Islet of Langerhans (tissue), 1 donor: Measurements from ENCODE around the gene NF2.
"Not testable (repeated sequence)": the region's sequence is repeated elsewhere in the genome, so short reads cannot be mapped to it uniquely, and the experiment has no call there.

ENCODE experiments used
- FAIRE-seq: peaks from one replicate; lab custom pipeline; 2011; peaks lifted over from hg19 to GRCh38; lab: Jason Lieb, UNC

NF2 gene

DNA sequence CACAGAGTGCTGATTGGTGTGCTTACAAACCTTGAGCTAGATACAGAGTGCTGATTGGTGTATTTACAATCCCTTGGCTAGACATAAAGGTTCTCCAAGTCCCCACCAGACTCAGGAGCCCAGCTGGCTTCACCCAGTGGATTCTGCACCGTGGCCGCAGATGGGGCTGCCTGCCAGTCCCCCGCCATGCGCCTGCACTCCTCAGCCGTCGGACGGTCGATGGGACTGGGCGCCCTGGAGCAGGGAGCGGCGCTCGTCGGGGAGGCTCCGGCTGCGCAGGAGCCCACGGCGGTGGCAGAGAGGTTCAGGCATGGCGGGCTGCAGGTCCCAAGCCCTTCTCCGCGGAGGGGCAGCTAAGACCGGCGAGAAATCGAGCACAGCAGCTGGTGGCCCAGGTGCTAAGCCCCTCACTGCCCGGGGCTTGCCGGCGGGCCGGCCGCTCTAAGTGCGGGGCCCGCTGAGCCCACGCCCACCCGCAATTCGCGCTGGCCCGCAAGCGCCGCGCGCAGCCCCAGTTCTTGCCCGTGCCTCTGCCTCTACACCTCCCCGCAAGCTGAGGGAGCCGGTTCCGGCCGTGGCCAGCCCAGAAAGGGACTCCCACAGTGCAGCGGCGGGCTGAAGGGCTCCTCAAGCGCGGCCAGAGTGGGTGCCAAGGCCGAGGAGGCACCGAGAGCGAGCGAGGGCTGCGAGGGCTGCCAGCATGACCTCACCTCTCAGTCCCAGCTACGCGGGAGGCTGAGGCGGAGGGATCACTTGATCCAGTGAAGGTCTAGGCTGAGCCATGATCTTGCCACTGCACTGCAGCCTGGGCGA, 5.4 kb upstream of the NF2 start:
- not testable (repeated sequence) for FAIRE-seq

DNA sequence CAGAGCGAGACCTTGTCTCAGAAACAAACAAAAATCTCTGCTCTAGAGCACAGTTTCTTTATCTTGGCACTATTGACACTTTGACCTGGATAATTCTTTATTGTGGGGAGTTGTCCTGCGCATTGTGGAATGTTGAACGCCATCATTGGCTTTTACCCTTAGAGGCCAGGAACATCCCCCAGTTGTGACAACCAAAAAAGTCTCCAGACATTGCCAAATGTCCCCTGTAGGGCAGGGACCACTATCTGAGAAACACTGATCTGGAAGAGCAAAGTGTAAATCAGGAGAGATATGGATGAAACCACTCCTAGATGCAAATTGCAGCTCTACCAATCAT, 4.8 kb upstream of the NF2 start:
- no peak for FAIRE-seq

DNA sequence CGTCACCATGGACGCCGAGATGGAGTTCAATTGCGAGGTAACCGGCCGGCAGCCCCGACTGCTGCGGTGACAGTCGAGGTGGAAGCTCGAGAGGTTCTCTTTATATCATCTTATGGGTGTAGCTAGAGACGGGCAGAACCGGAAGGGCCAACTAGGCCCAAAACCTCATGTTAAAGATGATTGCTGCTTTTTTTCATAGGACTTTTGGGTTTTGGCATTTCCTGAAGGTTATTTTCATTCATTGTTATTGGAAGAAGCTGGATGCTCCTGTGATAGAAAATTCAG, 585 bp downstream of the NF2 start:
- FAIRE-seq: no peak

DNA sequence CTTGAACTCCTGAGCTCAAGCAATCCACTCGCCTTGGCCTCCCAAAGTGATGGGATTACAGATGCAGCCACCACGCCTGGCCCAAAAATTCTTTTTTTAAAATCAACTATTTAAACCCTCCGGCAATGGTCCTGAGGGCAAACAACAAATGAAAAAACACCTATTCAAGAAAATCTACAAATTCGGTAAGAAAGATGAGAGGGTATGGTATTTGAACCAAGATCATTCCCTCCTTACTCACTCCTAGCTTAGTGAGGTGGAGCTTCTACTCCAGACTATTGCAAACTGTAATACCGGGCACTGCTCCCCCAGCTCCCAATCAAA, 2.1 kb downstream of the NF2 start:
- FAIRE-seq: no peak

DNA sequence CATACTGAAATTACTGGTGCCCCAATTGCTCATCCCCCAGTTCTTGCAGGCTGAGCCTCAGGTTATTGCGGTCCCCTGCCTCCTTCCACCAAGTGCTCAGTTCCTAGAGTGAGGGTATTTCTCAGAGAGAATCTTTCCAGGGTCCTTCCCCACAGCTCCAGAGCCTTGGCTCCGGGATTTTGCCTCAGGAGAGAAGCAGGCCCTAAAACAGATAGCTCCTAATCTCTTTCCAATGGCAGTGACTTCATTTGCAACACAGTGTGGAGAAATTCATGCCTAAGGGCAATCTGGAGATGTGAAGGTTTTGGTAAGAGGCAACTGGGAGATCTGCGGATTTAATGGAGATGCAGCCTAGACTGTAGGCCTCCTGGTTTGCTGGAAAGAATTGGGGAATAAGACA, 2.9 kb downstream of the NF2 start:
- FAIRE-seq: no peak

DNA sequence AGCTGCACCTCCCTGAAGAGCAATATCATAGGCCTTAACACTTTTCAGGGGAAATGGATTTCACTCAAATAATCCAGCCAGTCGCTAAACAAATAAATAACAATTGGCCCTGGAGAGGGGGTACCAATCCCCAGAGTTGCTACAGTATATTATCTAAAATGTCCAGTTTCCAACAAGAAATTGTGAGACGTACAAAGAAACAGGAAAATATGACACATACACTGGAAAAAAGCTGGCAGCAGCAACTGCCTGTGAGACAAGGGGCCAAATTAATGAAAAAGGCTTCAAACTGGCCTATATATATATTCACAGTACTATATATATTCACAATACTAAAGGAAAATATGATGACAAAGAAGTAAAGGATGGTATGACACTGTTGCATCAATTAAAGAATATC, 4.0 kb downstream of the NF2 start:
- no peak for FAIRE-seq

DNA sequence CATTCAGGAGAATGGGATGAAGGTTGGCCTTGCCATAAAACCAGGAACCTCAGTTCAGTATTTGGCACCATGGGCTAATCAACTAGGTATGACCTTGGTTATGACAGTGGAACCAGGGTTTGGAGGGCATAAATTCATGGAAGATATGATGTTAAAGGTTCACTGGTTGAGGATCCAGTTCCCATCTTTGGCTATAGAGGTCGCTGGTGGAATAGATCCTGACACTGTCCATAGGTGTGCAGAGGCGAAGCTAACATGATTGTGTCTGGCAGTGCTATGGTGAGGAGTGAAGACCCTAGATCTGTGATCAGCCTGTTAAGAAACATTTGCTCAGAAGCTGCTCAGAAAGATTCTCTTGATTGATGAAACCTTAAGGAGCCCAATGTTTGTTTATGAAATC, 5.7 kb downstream of the NF2 start:
- no peak for FAIRE-seq

DNA sequence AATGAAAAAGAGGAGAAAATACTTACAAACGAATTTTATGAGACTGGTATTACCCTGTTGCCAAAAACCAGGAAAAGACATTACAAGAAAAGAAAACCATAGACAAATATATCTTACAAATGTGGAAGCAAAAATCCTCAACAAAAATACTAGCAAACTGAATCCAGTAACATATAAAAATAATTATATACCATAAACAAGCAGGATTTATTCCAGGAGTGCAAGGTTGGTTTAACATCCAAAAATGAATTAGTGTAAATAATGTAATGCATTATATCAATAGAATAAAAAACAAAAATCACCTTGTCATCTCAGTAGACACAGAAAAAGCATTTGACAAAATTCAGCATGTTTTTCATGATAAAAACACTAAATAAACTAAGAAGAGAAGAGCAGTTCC, 7.3 kb downstream of the NF2 start:
- no peak for FAIRE-seq

DNA sequence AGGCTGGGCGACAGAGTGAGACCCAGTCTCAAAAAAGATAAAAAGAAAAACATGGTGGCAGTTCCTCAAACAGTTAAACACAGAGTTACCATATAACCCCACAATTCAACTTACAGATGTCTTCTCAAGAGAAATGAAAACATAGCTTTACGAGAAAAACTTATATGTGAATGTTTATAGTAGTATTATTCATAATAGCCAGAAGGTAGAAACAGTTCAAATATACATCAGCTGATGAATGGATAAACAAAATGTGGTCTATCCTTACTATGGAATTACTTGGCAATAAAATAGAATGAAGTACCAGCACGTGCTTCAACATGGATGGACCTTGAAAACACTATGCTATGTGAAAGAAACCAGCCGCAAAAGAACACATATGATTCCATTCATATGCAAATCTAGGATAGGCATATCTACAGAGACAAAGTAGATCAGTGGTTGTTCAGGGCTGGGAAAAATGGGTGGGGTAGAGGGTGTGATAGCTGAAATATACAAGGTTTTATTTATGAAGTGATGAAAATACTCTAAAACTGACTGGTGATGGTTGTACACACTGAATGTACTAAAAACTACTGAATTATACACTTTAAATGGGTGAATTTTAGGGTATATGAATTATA, 12.4 kb downstream of the NF2 start:
- no peak for FAIRE-seq

DNA sequence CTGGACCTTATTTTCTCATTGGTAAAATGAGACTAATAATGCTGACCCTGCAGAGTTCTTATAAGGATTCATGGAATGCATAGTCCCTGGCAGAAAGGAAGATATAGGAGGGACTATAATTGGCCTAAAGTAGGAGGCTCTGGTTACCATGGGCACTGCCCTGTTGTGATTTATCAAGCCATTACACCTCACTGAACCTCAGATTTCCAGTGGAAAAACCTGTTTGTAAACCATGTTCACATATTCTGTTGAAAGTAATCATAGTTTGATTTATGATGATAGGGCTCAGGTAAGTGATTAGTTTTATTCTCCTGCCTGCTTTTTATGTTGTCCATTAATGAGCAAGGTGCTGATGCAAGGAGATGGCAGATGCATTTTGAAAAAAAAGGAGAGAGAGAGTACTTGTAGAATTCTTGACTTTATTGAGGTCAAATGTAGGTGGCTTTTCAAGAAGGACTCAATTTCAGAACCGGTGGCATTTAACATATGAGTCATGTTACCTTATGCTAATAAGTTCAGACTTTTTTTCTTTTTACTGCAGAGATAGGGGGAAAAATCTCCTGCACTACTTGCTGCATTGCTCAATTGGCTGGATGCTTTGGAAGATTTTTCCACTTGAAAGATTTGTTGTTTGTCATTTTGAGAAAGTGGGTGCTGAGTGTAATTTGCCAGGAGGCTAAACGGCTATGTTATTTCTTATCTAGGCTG, 14.6 kb downstream of the NF2 start:
- FAIRE-seq: peak; percentile 70

DNA sequence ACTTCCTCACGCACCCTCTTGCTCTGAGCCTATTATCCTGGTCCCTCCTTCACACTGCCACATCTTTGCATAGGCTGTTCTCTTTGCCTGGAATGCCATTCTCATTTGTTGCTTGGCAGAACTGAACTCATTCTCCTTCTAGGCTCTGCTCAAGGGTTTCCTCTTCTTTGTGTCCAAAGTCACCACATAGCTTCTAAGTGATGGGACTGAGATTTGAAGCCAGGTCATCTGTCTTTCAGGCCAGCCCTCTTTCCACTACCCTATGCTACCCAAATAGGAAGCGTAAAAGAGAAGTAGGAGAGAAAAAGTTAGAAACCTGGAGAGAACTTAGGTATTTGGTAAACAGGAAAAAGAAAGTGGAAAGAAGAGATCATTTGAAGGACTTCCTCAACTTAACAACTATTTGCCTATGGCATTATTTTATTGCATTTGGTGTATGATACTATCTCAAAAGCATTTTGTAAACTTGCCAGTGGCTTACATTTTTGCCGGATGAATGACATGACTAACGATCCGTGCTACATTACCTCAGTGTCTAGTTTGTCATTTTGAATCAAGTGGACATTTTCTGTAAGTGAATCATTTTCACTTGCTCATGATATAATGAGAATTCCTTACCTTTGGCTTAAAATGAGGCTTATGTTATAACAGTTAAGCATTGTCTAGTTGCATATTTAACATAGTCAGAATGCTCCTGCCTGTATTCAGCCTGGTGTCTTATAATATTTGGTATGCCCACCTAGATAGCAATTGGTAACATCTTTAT, 18.5 kb downstream of the NF2 start:
- peak; percentile 99 for FAIRE-seq

DNA sequence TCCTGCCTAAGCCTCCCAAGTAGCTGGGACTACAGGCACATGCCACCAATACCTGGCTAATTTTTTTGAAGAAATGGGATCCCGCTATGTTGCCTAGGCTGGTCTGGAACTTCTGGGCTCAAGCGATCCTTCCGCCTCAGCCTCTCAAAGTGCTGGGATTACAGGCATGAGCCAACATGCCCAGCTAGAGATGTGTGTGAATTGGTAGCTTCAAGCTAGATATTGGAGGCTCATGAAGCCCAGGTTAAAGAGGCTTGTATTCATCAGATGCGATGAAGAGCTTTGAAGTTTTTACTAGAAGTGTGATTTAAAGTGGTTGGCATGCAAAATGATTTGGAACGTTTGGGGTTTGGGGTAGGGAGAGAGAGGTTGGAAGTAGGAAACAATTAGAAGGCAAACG, 19.6 kb downstream of the NF2 start:
- FAIRE-seq: no peak

DNA sequence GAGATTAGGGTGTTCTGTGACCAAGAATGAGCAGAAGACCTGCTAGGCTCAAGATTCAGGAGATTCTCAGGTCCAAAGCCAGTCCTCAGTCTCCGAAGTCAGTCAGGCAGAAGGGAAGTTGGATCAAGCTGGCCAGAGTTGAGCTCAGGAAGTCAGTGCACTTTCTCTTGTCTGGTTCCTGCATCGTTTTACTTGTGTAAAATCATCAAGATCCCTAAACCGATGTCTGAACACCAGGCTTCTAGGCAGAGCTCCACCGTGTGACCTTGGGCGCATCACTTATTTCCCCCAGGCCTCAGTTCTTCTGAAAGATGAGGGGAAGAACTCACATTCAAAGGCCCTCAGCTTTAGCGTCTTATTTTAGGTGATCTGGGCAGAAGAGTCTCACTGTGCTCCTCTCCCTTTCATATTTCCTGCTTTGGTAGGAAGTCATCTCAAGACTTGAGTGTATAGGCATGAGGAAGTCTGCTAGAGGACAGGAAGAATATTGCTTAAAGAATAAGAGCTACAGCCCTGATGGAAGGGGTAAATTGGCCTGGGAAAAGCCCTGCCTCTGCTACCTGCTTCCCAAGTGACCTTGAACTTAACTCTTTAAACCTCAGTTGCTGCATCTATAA, 20.2 kb downstream of the NF2 start:
- FAIRE-seq: no peak

DNA sequence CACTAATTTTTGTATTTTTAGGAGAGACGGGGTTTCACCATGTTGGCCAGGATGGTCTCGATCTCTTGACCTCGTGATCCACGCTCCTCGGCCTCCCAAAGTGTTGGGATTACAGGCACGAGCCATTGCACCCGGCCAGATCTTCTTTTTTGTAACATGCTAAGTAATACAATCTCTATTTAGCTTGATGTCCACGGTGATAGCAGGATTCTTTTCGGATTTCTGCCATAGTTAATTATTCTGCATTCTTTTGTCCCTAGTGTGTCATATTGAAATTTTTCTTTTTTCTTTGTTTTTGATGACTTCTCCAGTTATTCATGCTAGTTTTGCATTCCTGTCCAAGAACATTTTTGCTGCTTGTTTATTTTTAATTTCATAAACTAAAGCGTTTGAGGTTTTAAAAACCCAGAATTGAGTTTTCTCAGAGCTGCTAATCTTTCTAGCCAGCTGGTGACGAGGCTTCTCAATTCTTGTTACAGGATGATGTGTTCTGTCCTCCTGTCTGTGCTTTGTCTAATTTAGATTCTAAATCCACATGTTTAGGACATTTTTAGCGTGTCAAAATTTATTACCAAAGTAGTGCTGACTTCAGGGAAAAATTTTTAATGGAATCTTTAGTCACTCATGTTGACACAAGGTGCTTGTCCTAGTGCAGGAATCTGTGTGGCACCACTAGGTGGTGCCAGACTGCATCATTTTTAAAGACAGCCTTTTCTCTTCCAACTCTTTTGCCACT, 21.8 kb downstream of the NF2 start:
- peak; percentile 94 for FAIRE-seq

DNA sequence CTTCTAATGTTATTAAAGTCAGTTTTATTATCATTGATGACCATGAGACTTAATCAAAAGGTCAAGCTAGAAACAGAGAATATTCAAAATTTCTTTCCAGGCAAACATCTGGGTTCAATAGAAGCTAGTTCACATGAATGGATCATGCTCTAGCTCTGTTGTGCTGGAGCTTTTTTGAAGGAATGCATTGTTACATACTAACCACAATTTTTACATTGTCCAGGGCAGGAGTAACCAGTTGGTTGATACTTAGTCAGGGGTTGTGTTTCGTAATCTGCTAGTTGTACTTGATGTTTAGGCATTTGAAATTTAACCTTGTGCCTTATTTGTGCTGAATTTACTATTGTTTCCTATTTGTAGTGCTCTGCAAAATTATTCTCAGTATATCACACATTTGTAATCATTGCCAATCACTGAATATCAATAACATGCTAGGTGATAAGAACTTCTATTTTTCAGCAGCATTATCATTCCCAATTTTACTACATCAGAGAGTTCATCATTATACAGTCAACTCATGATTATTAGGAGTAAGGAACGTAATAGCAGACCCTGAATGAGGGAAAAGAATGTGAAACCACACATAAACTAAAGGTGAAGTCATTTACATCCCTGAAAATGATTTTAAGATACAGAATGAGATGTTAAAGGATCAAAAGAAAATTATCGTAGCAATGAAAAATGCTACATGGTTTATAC, 23.2 kb downstream of the NF2 start:
- no peak for FAIRE-seq

DNA sequence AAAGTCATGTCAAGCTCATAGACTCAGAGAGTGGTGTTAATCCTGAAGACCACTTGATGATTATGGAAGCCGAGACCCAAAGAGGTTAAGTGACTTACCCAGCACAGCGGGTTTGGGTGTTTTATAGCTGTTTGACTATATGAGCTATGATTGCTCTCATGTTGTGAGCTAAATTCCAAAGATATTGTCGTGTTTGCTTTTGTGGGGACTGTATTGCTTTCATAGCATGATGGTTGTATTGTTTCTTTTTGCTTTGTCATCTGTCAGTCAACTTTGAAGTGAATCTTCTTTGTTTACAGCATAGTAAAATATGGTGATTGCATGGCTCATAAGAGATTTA, 23.7 kb downstream of the NF2 start:
- no peak for FAIRE-seq

DNA sequence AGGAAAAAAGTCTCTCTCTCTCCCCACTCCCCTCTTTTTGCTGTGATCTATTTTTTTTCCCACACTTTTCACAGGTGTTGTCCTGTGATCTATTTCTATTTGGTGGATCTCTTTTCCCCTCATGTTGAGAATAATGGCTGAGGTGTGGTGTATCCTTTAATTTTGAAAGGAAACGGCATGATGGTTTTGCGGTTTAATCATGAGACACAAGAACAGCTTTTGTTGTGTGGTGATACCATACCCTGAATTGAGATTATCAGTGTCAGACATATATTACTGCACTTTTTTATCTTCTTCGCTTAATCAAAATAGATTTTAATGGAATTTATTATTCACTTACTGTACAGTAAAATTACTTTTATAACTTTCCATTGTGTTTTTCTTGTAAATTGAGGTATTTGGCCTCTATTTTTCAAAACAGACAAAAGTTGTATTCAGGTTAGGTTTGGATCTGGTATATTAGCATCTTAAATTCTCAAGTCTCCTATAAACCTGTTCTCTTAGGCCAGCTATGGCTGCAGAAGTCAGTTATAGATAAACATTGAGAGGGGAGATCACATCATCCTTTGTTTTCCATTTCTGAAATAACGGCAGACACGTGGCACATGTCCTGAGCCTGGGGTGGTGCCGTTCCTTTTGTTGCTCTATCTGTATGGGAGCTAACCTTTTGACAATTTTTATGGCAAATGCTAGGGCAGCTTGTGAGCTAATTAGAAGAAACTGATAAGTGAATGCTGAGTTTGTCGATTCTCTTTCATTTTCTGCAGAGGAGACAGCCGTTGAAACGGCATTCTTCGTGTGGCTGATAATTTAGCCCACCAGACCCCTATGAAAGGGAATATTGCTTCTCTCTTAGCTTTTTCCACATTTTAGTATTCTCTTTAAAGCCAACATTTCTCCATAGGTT, 25.8 kb downstream of the NF2 start:
- FAIRE-seq: no peak

DNA sequence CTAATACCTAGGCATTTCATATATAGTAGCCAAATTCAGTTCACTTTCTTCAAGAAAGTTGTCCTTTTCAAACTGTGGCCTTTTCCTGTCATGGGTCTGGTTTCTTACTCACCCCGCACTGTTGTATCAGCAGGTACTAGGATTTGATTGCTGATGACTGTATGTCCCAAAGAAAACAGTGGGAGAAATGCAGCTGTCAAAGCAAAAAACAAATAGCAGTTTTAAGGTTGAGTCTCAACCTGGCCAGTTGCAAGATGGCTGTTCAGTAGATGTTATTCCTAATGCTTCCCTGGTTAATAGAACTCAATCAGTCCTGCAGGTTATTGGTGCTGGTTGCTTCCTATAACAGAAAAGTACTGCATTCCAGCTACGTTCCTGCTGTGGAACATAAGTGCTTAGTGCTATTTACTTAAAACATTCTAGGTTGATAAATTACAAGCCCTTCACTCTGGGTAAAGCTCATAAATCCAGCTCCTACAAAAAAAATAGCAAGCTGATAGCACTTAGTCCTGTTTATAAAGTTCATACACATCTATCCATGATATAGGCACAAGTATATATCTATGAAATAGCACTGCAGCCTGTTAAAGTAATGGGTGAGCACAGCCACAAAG, 26.6 kb downstream of the NF2 start:
- FAIRE-seq: no peak

DNA sequence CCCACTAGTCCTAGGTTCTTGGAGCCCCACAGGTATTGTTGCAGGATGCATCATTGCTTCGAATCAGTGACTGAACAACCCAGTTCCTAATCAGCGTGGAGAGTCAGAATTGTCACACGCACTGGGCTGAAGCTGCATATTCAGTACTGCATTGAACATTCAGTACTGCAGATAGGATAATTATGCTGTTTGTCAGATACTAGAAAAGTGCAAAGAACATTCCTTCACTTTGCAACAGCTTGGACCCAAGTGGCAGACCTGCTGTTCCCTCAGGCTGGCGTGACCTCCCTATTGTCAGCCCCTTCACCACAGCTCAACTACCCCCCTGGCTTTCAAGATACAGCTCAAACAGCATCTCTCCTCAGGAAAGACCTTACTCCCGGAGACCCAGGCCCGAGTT, 27.6 kb downstream of the NF2 start:
- FAIRE-seq: no peak

DNA sequence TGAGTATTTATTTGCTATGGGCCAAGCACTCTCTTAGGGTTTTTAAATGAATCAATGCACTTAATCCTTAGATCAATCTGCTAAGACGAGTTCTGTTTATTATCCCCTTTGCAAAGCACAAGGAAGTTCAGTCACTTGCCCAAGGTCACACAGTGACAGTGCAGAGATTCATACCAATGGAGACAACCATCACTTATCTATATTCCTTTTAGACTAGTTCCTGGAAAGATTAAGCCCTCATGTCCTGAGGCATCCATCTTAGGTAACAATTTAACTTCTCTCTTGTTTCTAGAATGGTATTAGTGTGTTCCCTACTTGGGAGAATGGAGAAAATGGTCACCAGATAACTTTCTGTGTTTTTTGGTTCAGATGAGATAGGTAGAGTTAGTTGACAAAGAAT, 28.3 kb downstream of the NF2 start:
- FAIRE-seq: no peak
